ENCODE measurements around the gene WDFY2. TPM values are rescaled to one million over a fixed set of nuclear protein-coding genes. Genes with fewer than 3 reads are reported as not detected.

WDFY2 gene
- total and polyA plus RNA-seq, 2 of the 13 experiments (the other 11 are each of a cell fraction or from before 2014, with no cell fraction given) = 22.6 to 27.0 TPM

GRCh38 chr13:51801631-51802099 lies 217.4 kb downstream of the WDFY2 start:
- H3K9me3 ChIP-seq (ENCODE audit: low read length) = no peaks in the 10 kb centered on the region
- POLR2A ChIA-PET = interaction anchor here (4.1 kb wide), 1 partner anchor 348 kb away, joined by 19 read pairs; the partner anchor contains the start of gene INTS6
- no peak overlapping the region for H2AFZ ChIP-seq (ENCODE audit: low read length)
- BruUV-seq (replicated peaks) = no TSS peak
- no peaks in the 10 kb centered on the region for H3K27me3 ChIP-seq (ENCODE audit: control insufficient read depth in 1 of 2, insufficient read depth in 2 of 2, low read length in 2 of 2)
- intact Hi-C loops (cut with micrococcal nuclease; ENCODE audit: unreplicated experiment) = loop anchor here (2.0 kb wide), 1 partner anchor 349 kb away; the partner anchor contains the start of gene INTS6
- in situ Hi-C loops (cut with HindIII; ENCODE audit: extremely low pct_ligation_motif_present, low pct_unique_long_range_greater_than_20kb) = no loop called here
- no peak for TF ChIP-seq HNRNPH1 (optimal IDR thresholded peaks at IDR 0.05; ENCODE audit: low read depth, low read length)
- no peak for TF ChIP-seq ZNF563 (CRISPR knock-in tag; IDR thresholded peaks at IDR 0.05)
- TF ChIP-seq NBN (conservative IDR thresholded peaks at IDR 0.05) = no peak
- no peak for TF ChIP-seq ZNF296 (CRISPR knock-in tag; conservative IDR thresholded peaks at IDR 0.05)
- TF ChIP-seq AKAP8 (CRISPR knock-in tag; IDR thresholded peaks at IDR 0.05) = no peak
- TF ChIP-seq ZNF256 (CRISPR knock-in tag; conservative IDR thresholded peaks at IDR 0.05) = no peak
- TF ChIP-seq CSRNP1 (CRISPR knock-in tag; IDR thresholded peaks at IDR 0.05) = no peak
- TF ChIP-seq ZFP41 (CRISPR knock-in tag; IDR thresholded peaks at IDR 0.05; ENCODE audit: borderline replicate concordance) = no peak
- TF ChIP-seq ZNF225 (CRISPR knock-in tag; IDR thresholded peaks at IDR 0.05) = no peak
- no peak for TF ChIP-seq ZNF281 (CRISPR knock-in tag; IDR thresholded peaks at IDR 0.05; ENCODE audit: borderline replicate concordance)
- CTCF ChIA-PET (ENCODE audit: low intra/inter-chr PET ratio, low total read pairs) = no interaction called here
- H3K27ac ChIP-seq (ENCODE audit: extremely low read length, insufficient read depth, low read length) = no peak overlapping the region
- 78% methylated on average over 7 of the region's 7 CpGs for WGBS (ENCODE audit: low lambda C conversion rate)
- no peak overlapping the region for H3K9ac ChIP-seq (ENCODE audit: insufficient read depth, low read depth, low read length)
- H3K36me3 ChIP-seq (replicated peaks in 1 of 2; ENCODE audit: control insufficient read depth in 1 of 2, insufficient read depth in 2 of 2, low read length in 2 of 2) = no peaks in the 10 kb centered on the region
- no peaks in the 10 kb centered on the region for H4K20me1 ChIP-seq (ENCODE audit: insufficient read depth, low read length)
- H3K4me1 ChIP-seq (ENCODE audit: insufficient read depth, low read length) = peaks cover 54% of the 10 kb centered on the region
- FAIRE-seq (no peak), DNase-seq (ENCODE audit: low spot score) (no peak), ATAC-seq (no peak)
- H3K4me2 ChIP-seq (ENCODE audit: low read depth, low read length) = peak overlapping the region; percentile 95; the same call in 1 of the 2 replicates
- H3K4me3 ChIP-seq (replicated peaks in 1 of 3; ENCODE audit: insufficient read depth in 1 of 3, low read depth in 2 of 3, low read length in 3 of 3) = no peak overlapping the region
- H3K79me2 ChIP-seq (ENCODE audit: insufficient read depth, low read length) = no peaks in the 10 kb centered on the region

Data from HepG2 (cell line).